BJ (cell line): ENCODE results near the gene MAL. TPM values are rescaled to one million over a fixed set of nuclear protein-coding genes. Genes with fewer than 3 reads are reported as not detected.

ENCODE experiments used
- CTCF ChIA-PET: fragments of 350-600 bp; formaldehyde crosslinking; extraction: SDS; loops from one replicate; lab custom pipeline; 2021; ENCODE audit warnings: antibody characterized with exemption, inconsistent platforms; lab: Yijun Ruan, JAX
- POLR2A ChIA-PET: fragments of 300-600 bp; sonication (Branson Sonifier 250); formaldehyde crosslinking; extraction: SDS; loops from one replicate; lab custom pipeline; 2021; ENCODE audit warnings: antibody characterized with exemption; lab: Charles Lee
- DNase-seq: peaks from one replicate; pipeline ENCODE4 v3.0.0-alpha.2; 2011; ENCODE audit warnings: low read depth
- H3K27me3 ChIP-seq: 2 replicates; pipeline ENCODE4 v1.6.0; 2011; ENCODE audit warnings: low read length; ENCODE audit not compliant: control insufficient read depth, insufficient read depth
- H3K36me3 ChIP-seq: 2 replicates; pipeline ENCODE4 v1.5.1; 2011; ENCODE audit warnings: low read length; ENCODE audit not compliant: control insufficient read depth, insufficient read depth
- H3K4me3 ChIP-seq: 2 replicates; pipeline ENCODE4 v1.5.1; 2011; ENCODE audit warnings: low read depth, mild to moderate bottlenecking, control low read depth, low read length
- CTCF ChIP-seq: IDR thresholded peaks from 2 replicates; pipeline ENCODE4 v1.5.1; 2011; ENCODE audit warnings: low read depth, mild to moderate bottlenecking, control low read depth, inconsistent platforms, low read length, moderate library complexity; ENCODE audit not compliant: insufficient read depth
- polyA plus RNA-seq: library from polyadenylated mRNA; depleted of rRNA; stranded (reverse); fragments of >200 nt; gene quantifications from 2 replicates; pipeline ENCODE4 v1.2.3, GENCODE V29; 2011

MAL gene
- polyA plus RNA-seq, 1 experiment, result not detected

GRCh38 chr2:95026471-95027368, 1.2 kb downstream of the MAL start:
- CTCF ChIA-PET, result interaction anchor here (1.3 kb wide), 1 partner anchor 16 kb away, joined by 3 read pairs; no protein-coding TSS in a partner anchor
- Histone ChIP-seq H3K4me3 (no peak overlapping the region), H3K27me3 (peaks cover 29% of the 10 kb centered on the region), H3K36me3 (no peaks in the 10 kb centered on the region)
- POLR2A ChIA-PET, result no interaction called here
- DNase-seq, result no peak
- TF ChIP-seq CTCF, result no peak

DNA sequence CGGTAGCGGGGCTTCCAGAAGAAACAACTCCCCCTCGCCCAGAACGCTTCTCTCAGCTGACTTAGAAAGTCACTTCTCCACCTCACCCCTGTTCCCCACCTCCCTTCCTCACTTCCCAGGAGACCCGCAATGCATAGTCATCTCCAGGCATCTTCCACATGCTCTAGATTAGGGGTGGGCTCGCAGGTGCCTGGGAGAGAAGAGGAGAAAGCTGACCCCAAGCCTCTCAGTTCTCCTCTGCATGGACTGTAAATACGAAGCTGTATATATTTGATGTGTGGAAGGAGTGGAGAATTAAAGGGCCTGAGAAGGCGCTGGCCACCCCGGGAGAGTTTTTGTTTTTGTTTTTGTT, 1.8 kb downstream of the MAL start:
- no peaks in the 10 kb centered on the region for H3K36me3 ChIP-seq
- no peak for DNase-seq
- TF ChIP-seq CTCF, result no peak
- ChIA-PET POLR2A (no interaction called here), CTCF (no interaction called here)
- H3K4me3 ChIP-seq, result no peak overlapping the region
- peaks cover 29% of the 10 kb centered on the region for H3K27me3 ChIP-seq

DNA sequence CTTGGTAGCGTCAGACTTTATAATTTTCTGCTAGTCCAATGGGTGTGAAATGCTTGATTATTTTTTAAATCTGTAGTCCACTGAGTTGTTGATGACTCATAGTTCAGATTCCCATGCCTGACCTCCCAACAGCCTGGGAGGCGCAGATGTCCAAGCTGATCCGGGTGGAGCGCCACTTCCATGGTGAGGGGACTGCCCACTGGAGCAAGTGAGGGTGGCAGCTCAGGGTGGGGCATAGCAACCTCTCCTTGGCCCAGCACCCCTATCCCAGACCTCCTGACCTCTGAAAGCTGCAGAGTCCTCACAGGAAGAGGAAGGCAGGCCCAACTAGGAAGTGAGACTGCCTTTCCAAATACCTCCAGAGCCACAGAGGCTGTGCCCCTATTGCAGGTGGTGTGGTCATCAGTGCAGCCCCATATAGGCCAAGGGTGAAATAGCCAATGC, 4.4 kb downstream of the MAL start:
- no peak for TF ChIP-seq CTCF
- DNase-seq, result no peak
- Histone ChIP-seq H3K36me3 (no peaks in the 10 kb centered on the region), H3K4me3 (no peak overlapping the region), H3K27me3 (peaks cover 18% of the 10 kb centered on the region)
- ChIA-PET CTCF (interaction anchor here (1.4 kb wide), 1 partner anchor 52 kb away, joined by 3 read pairs; no protein-coding TSS in a partner anchor), POLR2A (no interaction called here)

GRCh38 chr2:95030496-95030895, 5.0 kb downstream of the MAL start:
- TF ChIP-seq CTCF, result no peak
- H3K27me3 ChIP-seq, result peaks cover 18% of the 10 kb centered on the region
- H3K36me3 ChIP-seq, result no peaks in the 10 kb centered on the region
- ChIA-PET POLR2A (no interaction called here), CTCF (interaction anchor here (1.0 to 1.4 kb wide), 2 partner anchors 10 to 51 kb away, joined by 3 read pairs; no protein-coding TSS in a partner anchor)
- H3K4me3 ChIP-seq, result no peak overlapping the region
- DNase-seq, result no peak

GRCh38 chr2:95031076-95031725, 5.7 kb downstream of the MAL start:
- POLR2A ChIA-PET, result no interaction called here
- no peaks in the 10 kb centered on the region for H3K36me3 ChIP-seq
- TF ChIP-seq CTCF, result no peak
- CTCF ChIA-PET, result interaction anchor here (1.0 to 1.7 kb wide), 3 partner anchors 8 to 9 kb away, joined by 3 to 7 read pairs (median 3); no protein-coding TSS in a partner anchor
- no peak for DNase-seq
- H3K4me3 ChIP-seq, result no peak overlapping the region
- H3K27me3 ChIP-seq, result peaks cover 15% of the 10 kb centered on the region
